Activated CD4-positive, CD25-positive, alpha-beta regulatory T cell (primary cell): ENCODE data around the gene ZNFX1.
A peak's percentile ranks its signal among the peaks of the same experiment; 100 is the strongest.
"Not testable (repeated sequence)": the region's sequence is repeated elsewhere in the genome, so short reads cannot be mapped to it uniquely, and the experiment has no call there.

Source experiments
- DNase-seq, 4 experiments: peaks; one replicate each; lab custom pipeline; 2025; lab: John Stamatoyannopoulos, UW

ZNFX1 gene

GRCh38 chr20:49248301-49248700, 29.6 kb downstream of the ZNFX1 start:
- DNase-seq: no peak

- DNase-seq: no peak
Measured at GRCh38 chr20:49247792-49248191, 30.1 kb downstream of the ZNFX1 start.

- no peak for DNase-seq
Measured at GRCh38 chr20:49247169-49247723, 30.6 kb downstream of the ZNFX1 start.

- no peak for DNase-seq
Measured at GRCh38 chr20:49245921-49246740, 31.7 kb downstream of the ZNFX1 start.

- DNase-seq: no peak
Measured at GRCh38 chr20:49237531-49237930, 40.3 kb downstream of the ZNFX1 start.

GRCh38 chr20:49236301-49236700, 41.6 kb downstream of the ZNFX1 start:
- no peak for DNase-seq

GRCh38 chr20:49234831-49235230, 43.0 kb downstream of the ZNFX1 start:
- no peak for DNase-seq

GRCh38 chr20:49233226-49233625, 44.6 kb downstream of the ZNFX1 start:
- DNase-seq: no peak

GRCh38 chr20:49231471-49231870, 46.4 kb downstream of the ZNFX1 start:
- DNase-seq: no peak

GRCh38 chr20:49230561-49231133, 47.2 kb downstream of the ZNFX1 start:
- DNase-seq: no peak

- no peak for DNase-seq
Measured at GRCh38 chr20:49230021-49230420, 47.8 kb downstream of the ZNFX1 start.

- DNase-seq: no peak
Measured at GRCh38 chr20:49229381-49229780, 48.5 kb downstream of the ZNFX1 start.

GRCh38 chr20:49228676-49229075, 49.2 kb downstream of the ZNFX1 start:
- DNase-seq: no peak

- no peak for DNase-seq
Measured at GRCh38 chr20:49225896-49226295, 52.0 kb downstream of the ZNFX1 start.

GRCh38 chr20:49219924-49220831, 57.7 kb downstream of the ZNFX1 start:
- no peak for DNase-seq

GRCh38 chr20:49219091-49219923, 58.5 kb downstream of the ZNFX1 start, which contains the start of gene DDX27:
DDX27 (plus strand) TSS chr20:49219416; CDS start chr20:49219449, 33 bp downstream.
- peak; percentile 84 to 92 (median 88) for DNase-seq

- not testable (repeated sequence) for DNase-seq
Measured at GRCh38 chr20:49218739-49219090, 59.1 kb downstream of the ZNFX1 start.

- DNase-seq: peak; percentile 79 to 98 (median 90)
Measured at GRCh38 chr20:49216991-49217578, 60.8 kb downstream of the ZNFX1 start.

- no peak for DNase-seq
Measured at GRCh38 chr20:49215232-49215631, 62.6 kb downstream of the ZNFX1 start.

GRCh38 chr20:49214571-49214970, 63.3 kb downstream of the ZNFX1 start:
- DNase-seq: no peak

- no peak for DNase-seq
Measured at GRCh38 chr20:49210757-49211110, 67.1 kb downstream of the ZNFX1 start.
